Islet precursor cell (in vitro differentiated cells): ENCODE data around the gene MRTFB.

Experiments used
- DNase-seq: peaks from one replicate; pipeline ENCODE4 v3.0.0-alpha.2; 2018

Gene MRTFB

GRCh38 chr16:14187517-14188338 lies 116.6 kb downstream of the MRTFB start:
- no peak for DNase-seq

- DNase-seq = no peak
These were observed 122.3 kb downstream of the MRTFB start for GRCh38 chr16:14193316-14193871.

GRCh38 chr16:14194721-14195120 lies 123.6 kb downstream of the MRTFB start:
- no peak for DNase-seq

- DNase-seq = no peak
These were observed 124.9 kb downstream of the MRTFB start for GRCh38 chr16:14196011-14196410.

DNA sequence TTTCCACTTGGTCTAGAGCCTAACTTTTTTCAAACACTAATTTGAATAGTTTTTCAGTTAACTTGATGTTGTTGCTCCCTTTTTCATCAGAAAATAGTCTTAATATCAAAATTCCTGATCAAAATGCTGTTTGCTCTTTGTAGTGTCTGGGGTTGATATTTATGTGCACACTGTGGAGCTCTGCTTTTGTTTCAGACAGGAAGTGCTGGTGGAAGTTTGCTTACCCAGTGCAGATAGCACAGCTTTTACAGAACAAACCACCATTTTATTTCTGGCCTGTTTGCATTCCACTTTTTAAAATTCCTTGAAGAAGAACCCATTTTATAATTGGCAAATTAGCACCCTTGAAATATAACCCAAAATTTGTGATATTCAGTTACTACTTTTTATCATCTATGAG lies 125.4 kb downstream of the MRTFB start:
- no peak for DNase-seq

DNA sequence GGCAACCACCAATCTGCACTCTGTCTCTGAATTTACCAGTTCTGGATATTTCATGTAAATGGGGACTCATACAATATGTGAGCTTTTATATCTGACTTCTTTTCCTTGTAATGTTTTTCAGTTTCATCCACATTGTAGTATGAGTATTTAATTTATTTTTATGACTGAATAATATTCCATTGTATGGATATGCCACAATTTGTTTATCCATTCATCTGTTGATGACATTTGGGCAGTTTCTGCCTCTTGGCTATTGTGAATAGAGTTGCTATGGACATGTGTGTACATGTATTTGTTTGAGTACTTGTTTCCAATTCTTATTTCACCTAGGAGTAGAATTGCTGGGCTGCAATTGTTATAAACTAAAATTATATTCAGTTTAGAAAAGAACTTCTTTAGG lies 126.9 kb downstream of the MRTFB start:
- no peak for DNase-seq

DNA sequence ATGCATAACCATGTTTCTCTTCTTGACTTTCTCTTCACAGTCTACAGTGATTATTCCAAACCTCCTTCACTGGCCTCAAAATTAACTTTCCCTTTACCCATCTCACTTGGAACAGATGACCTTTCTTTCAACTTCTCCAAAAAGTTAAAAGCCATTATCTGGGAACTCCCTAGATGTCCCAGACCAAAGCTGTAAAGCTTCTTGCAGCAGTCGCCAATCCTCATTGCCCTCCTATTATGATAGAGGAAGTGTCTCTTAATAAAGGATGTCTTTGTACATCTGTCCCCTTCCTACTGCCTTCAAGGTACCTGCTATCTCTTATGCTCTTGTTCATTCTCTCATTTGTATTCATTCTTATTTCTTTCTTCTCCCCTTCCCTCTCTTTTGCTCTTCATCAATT lies 127.5 kb downstream of the MRTFB start:
- no peak for DNase-seq

GRCh38 chr16:14199199-14199598 lies 128.1 kb downstream of the MRTFB start:
- DNase-seq = no peak

DNA sequence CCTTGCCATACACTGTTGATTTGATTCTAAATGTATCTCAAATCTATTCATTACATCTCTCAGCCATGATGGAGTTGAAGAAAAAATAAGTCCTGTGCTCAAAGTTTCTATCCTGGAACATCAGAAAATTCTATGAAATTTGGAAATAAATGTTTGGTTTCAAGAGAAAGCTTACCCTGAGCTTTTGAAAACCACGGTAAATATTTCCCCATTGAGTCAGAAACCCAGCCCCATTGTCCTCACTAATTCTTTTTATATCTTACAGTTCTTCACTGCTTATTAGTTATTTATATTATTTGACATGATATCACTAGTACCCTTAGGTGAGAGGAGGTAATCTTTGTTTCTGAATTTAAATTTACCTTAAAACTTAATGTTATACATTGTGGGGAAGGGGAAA lies 128.5 kb downstream of the MRTFB start:
- no peak for DNase-seq

DNA sequence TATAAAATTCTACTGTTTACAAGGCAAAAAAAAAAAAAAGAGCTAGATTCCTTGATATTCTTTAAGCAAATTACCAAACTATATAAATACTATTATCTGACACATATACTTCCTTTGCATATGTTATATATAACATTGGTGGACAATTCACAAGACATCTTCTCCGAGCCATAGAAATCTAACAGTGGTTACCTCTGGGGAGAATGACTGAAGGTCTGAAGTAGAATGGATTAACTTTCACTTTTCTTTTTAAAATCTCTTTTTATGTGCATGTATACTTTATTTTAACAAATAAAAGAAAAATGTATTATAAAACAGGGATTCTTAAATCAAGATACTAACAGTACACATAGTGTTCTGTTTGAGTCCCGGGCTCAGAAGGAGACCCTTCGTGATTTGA lies 131.0 kb downstream of the MRTFB start:
- DNase-seq = no peak

GRCh38 chr16:14202697-14203096 lies 131.6 kb downstream of the MRTFB start:
- no peak for DNase-seq

- no peak for DNase-seq
These were observed 132.0 kb downstream of the MRTFB start for GRCh38 chr16:14203166-14203565.

DNA sequence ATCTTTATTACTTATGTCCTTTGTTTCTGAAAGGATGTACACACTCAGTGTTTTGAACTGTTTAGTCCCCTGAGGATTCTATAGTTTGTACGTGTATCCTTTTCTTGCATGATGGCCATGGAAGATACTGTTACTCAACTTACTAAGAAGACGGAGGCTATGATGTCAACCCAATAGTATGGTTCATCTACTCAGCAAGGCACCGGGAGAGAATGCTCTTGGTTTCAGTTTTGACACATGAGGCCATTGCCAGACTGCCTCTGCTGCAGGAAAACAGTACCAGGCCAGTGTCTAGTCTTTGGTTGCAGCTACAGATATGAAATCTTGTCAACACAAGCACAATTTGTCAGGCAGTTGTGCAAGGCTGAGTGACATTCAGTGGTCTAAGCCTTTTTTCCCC lies 134.5 kb downstream of the MRTFB start:
- DNase-seq = no peak

GRCh38 chr16:14211856-14212543 lies 140.9 kb downstream of the MRTFB start:
- DNase-seq = no peak

DNA sequence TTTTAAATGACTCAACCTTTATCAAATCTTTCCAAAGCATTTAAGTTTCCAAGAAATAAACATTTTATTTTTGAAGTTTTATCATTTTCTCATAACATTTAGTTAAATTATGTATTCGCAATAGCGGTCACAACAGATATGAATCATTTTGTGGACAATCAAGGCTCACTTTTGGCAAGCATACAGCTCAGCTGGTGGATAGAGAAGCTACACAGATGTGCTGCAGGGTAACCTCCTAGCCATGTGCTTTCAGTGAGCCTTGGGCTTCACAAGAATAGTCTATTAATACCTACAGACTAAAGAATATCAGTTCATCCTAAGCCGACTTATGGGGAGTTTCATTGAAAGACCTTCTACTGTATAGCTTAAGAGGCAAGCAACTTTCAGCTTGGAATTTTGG lies 144.8 kb downstream of the MRTFB start:
- DNase-seq = no peak

DNA sequence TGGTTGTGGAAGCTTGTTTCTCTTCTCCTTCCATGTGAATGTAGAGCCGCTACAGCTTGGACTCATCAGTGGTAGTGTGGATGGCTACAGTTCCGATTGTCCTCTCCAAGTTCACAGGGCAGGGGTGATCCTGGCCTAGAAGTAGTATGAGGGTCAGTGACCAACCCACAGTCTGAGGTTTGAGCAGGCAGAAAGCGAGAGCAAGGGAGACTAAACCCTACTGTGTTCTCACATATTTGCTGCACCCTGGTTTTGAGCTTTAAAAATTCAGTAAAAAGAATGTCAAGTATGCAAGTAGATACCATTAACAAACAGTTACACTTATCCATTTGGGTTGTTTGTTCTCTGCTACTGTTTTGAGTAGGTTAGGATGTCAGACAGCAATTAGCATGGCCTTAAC lies 148.9 kb downstream of the MRTFB start:
- DNase-seq = peak; percentile 54

DNA sequence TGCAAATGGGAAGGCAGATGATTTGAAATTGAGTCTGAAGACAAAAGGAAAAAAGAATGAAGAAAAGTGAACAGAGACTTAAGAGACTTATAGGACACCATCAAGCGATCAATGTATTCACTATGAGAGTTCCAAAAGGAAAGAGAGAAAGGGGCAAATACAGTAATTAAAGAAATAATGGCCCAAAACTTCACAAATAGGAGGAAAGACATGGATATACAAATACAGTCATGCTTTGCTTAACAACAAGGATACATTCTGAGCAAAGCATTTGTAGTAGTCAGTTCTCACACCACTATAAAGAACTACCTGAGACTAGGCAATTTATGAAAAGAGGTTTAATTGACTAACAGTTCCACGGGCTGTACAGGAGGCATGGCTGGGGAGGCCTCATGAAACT lies 152.5 kb downstream of the MRTFB start:
- DNase-seq = no peak

GRCh38 chr16:14225457-14225856 lies 154.3 kb downstream of the MRTFB start:
- DNase-seq = no peak

- no peak for DNase-seq
These were observed 161.2 kb downstream of the MRTFB start for GRCh38 chr16:14232106-14232864.

DNA sequence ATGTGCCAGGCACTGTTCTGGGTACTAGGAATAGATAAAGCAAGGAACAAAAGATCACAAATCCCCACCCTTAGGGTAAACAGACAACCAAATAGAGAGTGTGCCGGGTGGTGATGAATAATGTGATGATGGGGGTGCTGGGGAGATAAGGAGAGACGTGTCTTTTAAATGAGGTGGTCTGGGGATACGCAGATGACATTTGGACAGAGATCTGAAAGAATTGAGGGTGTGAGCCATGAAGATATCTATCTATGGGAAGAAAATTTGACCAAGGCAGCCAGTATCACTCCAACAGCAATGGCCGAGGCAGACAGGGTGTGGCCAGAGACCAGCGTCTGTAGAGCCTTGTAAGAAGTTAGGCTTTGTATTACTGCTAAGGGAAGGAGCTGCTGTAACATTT lies 165.3 kb downstream of the MRTFB start:
- DNase-seq = no peak

GRCh38 chr16:14238756-14239155 lies 167.6 kb downstream of the MRTFB start:
- DNase-seq = no peak

- DNase-seq = no peak
These were observed 168.7 kb downstream of the MRTFB start for GRCh38 chr16:14239791-14240190.

- no peak for DNase-seq
These were observed 169.2 kb downstream of the MRTFB start for GRCh38 chr16:14240219-14240843.
